ENCODE measurements around the gene LIMS1.

DNA sequence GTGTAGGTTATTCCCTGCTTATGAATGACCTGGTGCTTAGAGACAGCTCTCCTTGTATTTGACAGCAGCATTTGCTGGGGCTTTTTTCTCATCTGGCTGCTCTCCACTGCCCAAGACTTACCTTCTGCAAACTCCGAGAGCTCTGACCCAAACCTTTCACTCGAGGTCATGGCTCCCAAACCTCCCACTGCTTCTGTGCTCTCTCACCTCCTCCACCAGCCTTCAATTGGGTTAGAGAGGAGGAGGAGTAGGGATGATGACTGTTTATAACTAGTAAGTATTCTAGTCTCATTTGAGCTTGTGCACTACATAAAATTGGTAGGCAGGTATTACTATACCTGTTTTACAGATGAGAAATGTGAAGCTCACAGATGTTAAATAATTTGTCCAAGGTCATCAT, 40.1 kb downstream of the LIMS1 start:
- TF ChIP-seq, protein P1, sequence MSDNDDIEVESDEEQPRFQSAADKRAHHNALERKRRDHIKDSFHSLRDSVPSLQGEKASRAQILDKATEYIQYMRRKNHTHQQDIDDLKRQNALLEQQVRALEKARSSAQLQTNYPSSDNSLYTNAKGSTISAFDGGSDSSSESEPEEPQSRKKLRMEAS (IDR thresholded peaks at IDR 0.05): no peak
- TF ChIP-seq, protein P2, sequence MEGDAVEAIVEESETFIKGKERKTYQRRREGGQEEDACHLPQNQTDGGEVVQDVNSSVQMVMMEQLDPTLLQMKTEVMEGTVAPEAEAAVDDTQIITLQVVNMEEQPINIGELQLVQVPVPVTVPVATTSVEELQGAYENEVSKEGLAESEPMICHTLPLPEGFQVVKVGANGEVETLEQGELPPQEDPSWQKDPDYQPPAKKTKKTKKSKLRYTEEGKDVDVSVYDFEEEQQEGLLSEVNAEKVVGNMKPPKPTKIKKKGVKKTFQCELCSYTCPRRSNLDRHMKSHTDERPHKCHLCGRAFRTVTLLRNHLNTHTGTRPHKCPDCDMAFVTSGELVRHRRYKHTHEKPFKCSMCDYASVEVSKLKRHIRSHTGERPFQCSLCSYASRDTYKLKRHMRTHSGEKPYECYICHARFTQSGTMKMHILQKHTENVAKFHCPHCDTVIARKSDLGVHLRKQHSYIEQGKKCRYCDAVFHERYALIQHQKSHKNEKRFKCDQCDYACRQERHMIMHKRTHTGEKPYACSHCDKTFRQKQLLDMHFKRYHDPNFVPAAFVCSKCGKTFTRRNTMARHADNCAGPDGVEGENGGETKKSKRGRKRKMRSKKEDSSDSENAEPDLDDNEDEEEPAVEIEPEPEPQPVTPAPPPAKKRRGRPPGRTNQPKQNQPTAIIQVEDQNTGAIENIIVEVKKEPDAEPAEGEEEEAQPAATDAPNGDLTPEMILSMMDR (IDR thresholded peaks at IDR 0.05 in 2 of 3, conservative IDR thresholded peaks at IDR 0.05 in 1 of 3; ENCODE audit: borderline replicate concordance in 1 of 3, insufficient read depth in 1 of 3, low read depth in 2 of 3, low read length in 2 of 3): no peak
- TF ChIP-seq TCF7L2 (IDR thresholded peaks at IDR 0.05; ENCODE audit: borderline replicate concordance, extremely low read depth, insufficient read depth, insufficient read length) (no peak), POLR2AphosphoS5 (IDR thresholded peaks at IDR 0.05; ENCODE audit: low read depth, low read length) (no peak), POLR2A (IDR thresholded peaks at IDR 0.05; ENCODE audit: borderline replicate concordance, extremely low read depth, insufficient read depth, insufficient read length) (no peak), EZH2 (IDR thresholded peaks at IDR 0.05) (no peak), SRF (IDR thresholded peaks at IDR 0.05; ENCODE audit: low read depth) (no peak), ELF1 (IDR thresholded peaks at IDR 0.05; ENCODE audit: borderline replicate concordance, low read depth) (no peak)
- TF ChIP-seq, protein P3, sequence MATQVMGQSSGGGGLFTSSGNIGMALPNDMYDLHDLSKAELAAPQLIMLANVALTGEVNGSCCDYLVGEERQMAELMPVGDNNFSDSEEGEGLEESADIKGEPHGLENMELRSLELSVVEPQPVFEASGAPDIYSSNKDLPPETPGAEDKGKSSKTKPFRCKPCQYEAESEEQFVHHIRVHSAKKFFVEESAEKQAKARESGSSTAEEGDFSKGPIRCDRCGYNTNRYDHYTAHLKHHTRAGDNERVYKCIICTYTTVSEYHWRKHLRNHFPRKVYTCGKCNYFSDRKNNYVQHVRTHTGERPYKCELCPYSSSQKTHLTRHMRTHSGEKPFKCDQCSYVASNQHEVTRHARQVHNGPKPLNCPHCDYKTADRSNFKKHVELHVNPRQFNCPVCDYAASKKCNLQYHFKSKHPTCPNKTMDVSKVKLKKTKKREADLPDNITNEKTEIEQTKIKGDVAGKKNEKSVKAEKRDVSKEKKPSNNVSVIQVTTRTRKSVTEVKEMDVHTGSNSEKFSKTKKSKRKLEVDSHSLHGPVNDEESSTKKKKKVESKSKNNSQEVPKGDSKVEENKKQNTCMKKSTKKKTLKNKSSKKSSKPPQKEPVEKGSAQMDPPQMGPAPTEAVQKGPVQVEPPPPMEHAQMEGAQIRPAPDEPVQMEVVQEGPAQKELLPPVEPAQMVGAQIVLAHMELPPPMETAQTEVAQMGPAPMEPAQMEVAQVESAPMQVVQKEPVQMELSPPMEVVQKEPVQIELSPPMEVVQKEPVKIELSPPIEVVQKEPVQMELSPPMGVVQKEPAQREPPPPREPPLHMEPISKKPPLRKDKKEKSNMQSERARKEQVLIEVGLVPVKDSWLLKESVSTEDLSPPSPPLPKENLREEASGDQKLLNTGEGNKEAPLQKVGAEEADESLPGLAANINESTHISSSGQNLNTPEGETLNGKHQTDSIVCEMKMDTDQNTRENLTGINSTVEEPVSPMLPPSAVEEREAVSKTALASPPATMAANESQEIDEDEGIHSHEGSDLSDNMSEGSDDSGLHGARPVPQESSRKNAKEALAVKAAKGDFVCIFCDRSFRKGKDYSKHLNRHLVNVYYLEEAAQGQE (IDR thresholded peaks at IDR 0.05; ENCODE audit: low read depth): no peak
